GM12878 (cell line): ENCODE data around the gene AKAP8. TPM values are rescaled to one million over a fixed set of nuclear protein-coding genes. Genes with fewer than 3 reads are reported as not detected.

ENCODE experiments used
- ATAC-seq: fragments of 200-7000 bp; cut with Tn5 transposase; 3 replicates; pipeline ENCODE4 v1.9.1; 2020; ENCODE audit warnings: mild to moderate bottlenecking, moderate library complexity
- BruUV-seq: library from RNA; stranded (reverse); fragments of 400-500 nt; replicated peaks from 2 replicates; lab custom pipeline; 2021; lab: Mats Ljungman, UMichigan
- CTCF ChIA-PET: fragments of 300-600 bp; sonication (Branson Sonifier 250); formaldehyde crosslinking; extraction: SDS; loops from one replicate; lab custom pipeline; 2021; ENCODE audit warnings: inconsistent platforms; lab: Yijun Ruan, JAX
- POLR2A ChIA-PET: fragments of 350-600 bp; formaldehyde crosslinking; extraction: SDS; loops from one replicate; lab custom pipeline; 2021; ENCODE audit warnings: inconsistent platforms; lab: Charles Lee
- RAD21 ChIA-PET: fragments of 300-600 bp; sonication (Branson Sonifier 250); formaldehyde crosslinking; loops from one replicate; lab custom pipeline; 2023; ENCODE audit warnings: antibody characterized with exemption; ENCODE audit not compliant: unreplicated experiment; lab: Charles Lee
- SMC1A ChIA-PET: fragments of 300-600 bp; sonication (Branson Sonifier 250); formaldehyde crosslinking; loops from one replicate; lab custom pipeline; 2023; ENCODE audit not compliant: unreplicated experiment, uncharacterized antibody; lab: Charles Lee
- DNase-seq: peaks from one replicate; pipeline ENCODE4 v3.0.0-alpha.2; 2011; ENCODE audit warnings: low read depth, low spot score
- FAIRE-seq: peaks from 3 replicates; lab custom pipeline; 2011; peaks lifted over from hg19 to GRCh38; lab: Jason Lieb, UNC
- H2AFZ ChIP-seq: 2 replicates; pipeline ENCODE4 v1.6.0; 2011; ENCODE audit warnings: low read depth, low read length, control low read depth; ENCODE audit not compliant: control insufficient read depth
- H3K27ac ChIP-seq: 2 replicates; pipeline ENCODE4 v1.5.1; 2011; ENCODE audit warnings: control low read depth; ENCODE audit not compliant: control insufficient read depth, insufficient read depth
- H3K27me3 ChIP-seq, 2 experiments: replicated peaks in 1 of 2; 2 replicates each; pipeline versions ENCODE4 v1.6.0 to v1.6.1; 2011; ENCODE audit warnings: low read length in 1 of 2; ENCODE audit not compliant: control insufficient read depth in 2 of 2, insufficient read depth in 2 of 2
- H3K36me3 ChIP-seq, 2 experiments: 2 replicates each; pipeline ENCODE4 v1.5.1; 2011; ENCODE audit warnings: low read length in 1 of 2; ENCODE audit not compliant: control insufficient read depth in 2 of 2, insufficient read depth in 2 of 2
- H3K4me1 ChIP-seq: 2 replicates; pipeline ENCODE4 v1.6.1; 2011; ENCODE audit warnings: mild to moderate bottlenecking, low read length, moderate library complexity, mixed read lengths; ENCODE audit not compliant: control insufficient read depth, insufficient read depth
- H3K4me2 ChIP-seq: 2 replicates; pipeline ENCODE4 v1.6.0; 2011; ENCODE audit warnings: control low read depth; ENCODE audit not compliant: control insufficient read depth, insufficient read depth
- H3K4me3 ChIP-seq: fragments of 200-600 bp; sonication (generic); 2 replicates; pipeline ENCODE4 v1.5.1; 2016
- H3K79me2 ChIP-seq: 2 replicates; pipeline ENCODE4 v1.6.0; 2011; ENCODE audit warnings: low read length; ENCODE audit not compliant: control insufficient read depth, insufficient read depth
- H3K9ac ChIP-seq: 2 replicates; pipeline ENCODE4 v1.8.0; 2011; ENCODE audit warnings: low read length, control low read depth, mixed read lengths; ENCODE audit not compliant: control insufficient read depth, insufficient read depth
- H3K9me3 ChIP-seq: replicated peaks from 3 replicates; pipeline ENCODE4 v1.5.1; 2011; ENCODE audit warnings: mild to moderate bottlenecking, low read length; ENCODE audit not compliant: control insufficient read depth, insufficient read depth
- H4K20me1 ChIP-seq: 2 replicates; pipeline ENCODE4 v1.6.0; 2011; ENCODE audit not compliant: control insufficient read depth, insufficient read depth
- BHLHE40 ChIP-seq, 2 experiments: fragments of 450-650 bp in 1 of 2; IDR thresholded peaks; 2 replicates each; pipeline ENCODE4 v1.6.1; 2011 to 2017; ENCODE audit warnings: low read depth in 2 of 2, borderline replicate concordance in 1 of 2, improper control_type of control experiment in 1 of 2, low read length in 1 of 2, mild to moderate bottlenecking in 1 of 2
- POLR2A ChIP-seq: IDR thresholded peaks from 2 replicates; pipeline ENCODE4 v1.6.1; 2011; ENCODE audit warnings: low read depth, mild to moderate bottlenecking, low read length
- RCOR1 ChIP-seq: conservative IDR thresholded peaks from 2 replicates; pipeline ENCODE4 v1.6.1; 2012; ENCODE audit warnings: low read depth, low read length, improper control_type of control experiment
- TARDBP ChIP-seq: IDR thresholded peaks from 2 replicates; pipeline ENCODE4 v1.6.1; 2016; ENCODE audit warnings: borderline replicate concordance
- TCF3 ChIP-seq: IDR thresholded peaks from 2 replicates; pipeline ENCODE4 v1.6.1; 2012; ENCODE audit warnings: low read depth, mild to moderate bottlenecking, low read length, borderline replicate concordance; ENCODE audit not compliant: insufficient read depth
- ZSCAN29 ChIP-seq: fragments of 450-650 bp; IDR thresholded peaks from 2 replicates; pipeline ENCODE4 v1.6.1; 2017; ENCODE audit warnings: mild to moderate bottlenecking, moderate library complexity
- WGBS: methylation state at CpG from one replicate; pipeline ENCODE4 v1.1.6; 2016; ENCODE audit warnings: low lambda C conversion rate; ENCODE audit not compliant: insufficient replicate concordance, insufficient coverage; ENCODE audit errors: missing lambda C conversion rate; 5-methylcytosine and 5-hydroxymethylcytosine counted together
- in situ Hi-C: fragments of 300-500 bp; cut with MboI; formaldehyde crosslinking; loops from 9 replicates; pipeline ENCODE4 v1.14.3; 2018; ENCODE audit warnings: mixed read lengths
- intact Hi-C: fragments of 100-400 bp; cut with micrococcal nuclease; formaldehyde crosslinking; loops from one replicate; pipeline ENCODE4 v1.14.2; 2022; ENCODE audit not compliant: unreplicated experiment
- polyA plus RNA-seq, 11 experiments: library from polyadenylated mRNA; depleted of rRNA in 4 of 11; unstranded in 6 of 11; stranded (reverse) in 5 of 11; fragments of >200 nt; fragmentation: Nextera tagmentation in 4 of 11; fragmentation: Illumina TruSeq in 1 of 11; extraction: Ambion mirVana in 4 of 11; extraction: Trizol in 1 of 11; gene quantifications; 1 replicate in 1 of 11; 2 replicates in 10 of 11; pipeline versions ENCODE4 v1.2.1 to v1.2.3, GENCODE V29; 2011 to 2016; ENCODE audit warnings: inconsistent platforms in 2 of 11, missing spikeins in 2 of 11, low read depth in 1 of 11
- total RNA-seq, 4 experiments: library from RNA; depleted of rRNA in 3 of 4; stranded (reverse); fragments of >200 nt in 3 of 4; fragmentation: Illumina TruSeq in 1 of 4; extraction: Trizol in 1 of 4; gene quantifications; 2 replicates each; pipeline versions ENCODE4 v1.2.1 to v1.2.3, GENCODE V29; 2013 to 2021

Gene AKAP8
- total and polyA plus RNA-seq, 10 of the 15 experiments (the other 5 are each of a cell fraction or from before 2014, with no cell fraction given) = 5.3 to 57.7 (median 20.6) TPM

GRCh38 chr19:15421721-15422260 is 42.2 kb upstream of the AKAP8 start (continued):
- TF ChIP-seq TARDBP (no peak), TCF3 (no peak), RCOR1 (no peak), BHLHE40 (IDR thresholded peaks at IDR 0.05; ENCODE audit: borderline replicate concordance in 1 of 2, low read depth in 2 of 2, low read length in 1 of 2) (no peak)
- TF ChIP-seq, all 136 proteins: peak for 0

- SMC1A ChIA-PET = interaction anchor here (4.4 kb wide), 1 partner anchor 44 kb away, joined by 26 read pairs; the partner anchor contains the start of gene RASAL3
- H3K9me3 ChIP-seq = no peaks in the 10 kb centered on the region; the same call in 2 of the 3 replicates
- H3K4me1 ChIP-seq = peaks cover 8% of the 10 kb centered on the region
- H4K20me1 ChIP-seq = 0 out of 2 replicates have a peak, but pooled peaks cover 3% of the 10 kb centered on the region
- H3K9ac ChIP-seq = no peak overlapping the region
- no peak for FAIRE-seq
- no peak for TF ChIP-seq ZSCAN29
- 0 out of 2 replicates have a peak, but pooled peaks have one; percentile 21 for TF ChIP-seq POLR2A
- TF ChIP-seq, all 136 proteins: peak for 1
- ChIA-PET POLR2A (interaction anchor here (0.7 kb wide), 1 partner anchor 12 kb away, joined by 3 read pairs; no protein-coding TSS in a partner anchor), CTCF (interaction anchor here (2.9 to 6.1 kb wide), 2 partner anchors 42 to 134 kb away, joined by 28 to 85 read pairs; partner anchors contain the start of gene AKAP8), RAD21 (interaction anchor here (0.6 kb wide), 1 partner anchor 143 kb away, joined by 3 read pairs; no protein-coding TSS in a partner anchor)
- Histone ChIP-seq H3K4me3 (no peak overlapping the region), H3K27me3 (no peaks in the 10 kb centered on the region), H3K4me2 (no peak overlapping the region), H3K79me2 (peaks cover 26% of the 10 kb centered on the region), H3K36me3 (peaks cover 9 to 29% of the 10 kb centered on the region in 2 experiments), H2AFZ (no peak overlapping the region), H3K27ac (no peak overlapping the region)
- BruUV-seq = no TSS peak
- DNase-seq (no peak), ATAC-seq (no peak)
- 93% methylated on average over 12 of the region's 12 CpGs for WGBS
- intact Hi-C loops = no loop called here
- in situ Hi-C loops = no loop called here
These were observed 41.6 kb upstream of the AKAP8 start for GRCh38 chr19:15421136-15421695.
